HepG2 (cell line): ENCODE results near the gene UPK1B.

Experiments
- CEBPZ ChIP-seq: IDR thresholded peaks from 2 replicates; pipeline ENCODE4 v1.6.1; 2012; ENCODE audit warnings: low read length, improper control_type of control experiment
- CTCF ChIP-seq: sonication (generic); formaldehyde crosslinking; IDR thresholded peaks from 2 replicates; pipeline ENCODE4 v1.5.0; 2020; ENCODE audit warnings: mild to moderate bottlenecking, missing genetic modification reagents, moderate library complexity
- PHF8 ChIP-seq: sonication (generic); formaldehyde crosslinking; IDR thresholded peaks from 2 replicates; pipeline ENCODE4 v1.5.0; 2020; ENCODE audit warnings: missing genetic modification reagents
- POLR2A ChIP-seq, 2 experiments: IDR thresholded peaks; 2 replicates each; pipeline ENCODE4 v1.6.1; 2011; ENCODE audit warnings: low read depth in 2 of 2, low read length in 2 of 2, mild to moderate bottlenecking in 1 of 2, moderate library complexity in 1 of 2; ENCODE audit not compliant: insufficient read depth in 1 of 2
- RNF219 ChIP-seq: sonication (generic); formaldehyde crosslinking; IDR thresholded peaks from 2 replicates; pipeline ENCODE4 v1.5.0; 2020; ENCODE audit warnings: mild to moderate bottlenecking, missing genetic modification reagents
- ZSCAN30 ChIP-seq: sonication (generic); formaldehyde crosslinking; IDR thresholded peaks from 2 replicates; pipeline ENCODE4 v1.5.0; 2020; ENCODE audit warnings: mild to moderate bottlenecking, missing genetic modification reagents

DNA sequence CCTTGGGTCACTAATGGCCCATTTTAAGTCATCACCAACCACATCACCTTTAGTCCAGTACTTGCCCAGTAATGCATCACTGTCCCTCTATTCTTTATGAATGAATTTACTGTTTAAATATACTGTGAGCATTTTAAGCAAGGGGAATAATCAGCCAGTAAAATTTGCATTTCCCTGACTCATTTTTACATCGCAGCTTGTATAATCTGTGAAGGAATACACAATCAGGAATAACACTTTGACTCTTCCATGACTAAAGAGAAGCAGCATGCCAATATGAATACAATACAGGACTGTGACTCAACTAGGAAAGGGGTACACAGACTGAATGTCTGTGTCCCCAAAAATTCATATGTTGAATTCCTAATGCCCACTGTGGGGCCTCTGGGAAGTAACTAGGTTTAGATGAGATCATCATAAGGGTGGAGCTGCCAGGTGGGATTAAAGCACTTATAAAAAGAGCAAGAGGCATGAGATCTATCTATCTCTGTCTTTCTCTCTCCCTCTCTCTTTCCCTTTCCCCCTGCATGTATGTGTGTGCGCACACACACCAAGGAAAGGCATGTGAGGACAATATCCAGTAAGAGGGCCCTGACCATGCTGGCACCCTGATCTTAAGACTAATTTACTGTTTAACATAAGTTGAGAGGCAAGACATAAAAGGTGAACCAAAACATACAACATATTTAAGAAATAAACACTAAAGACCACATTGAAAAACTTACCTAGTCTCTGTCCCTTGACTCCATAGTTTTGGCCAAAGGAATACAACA lies 55.2 kb downstream of the UPK1B start:
- TF ChIP-seq ZSCAN30 (no peak), CEBPZ (no peak), PHF8 (CRISPR knock-in tag) (no peak), RNF219 (CRISPR knock-in tag) (no peak), CTCF (CRISPR knock-in tag) (no peak), POLR2A (IDR thresholded peaks at IDR 0.05; ENCODE audit: insufficient read depth in 1 of 2, low read depth in 2 of 2, low read length in 2 of 2) (no peak)
